Mesenchymal stem cell (in vitro differentiated cells and primary cell): ENCODE data around the gene TREM2.

Experiments
- DNase-seq: peaks from one replicate; pipeline ENCODE4 v3.0.0-alpha.2; 2013
- H2AFZ ChIP-seq: one replicate; pipeline ENCODE4 v1.6.1; 2013; ENCODE audit warnings: low read depth, mild to moderate bottlenecking, control low read depth, inconsistent platforms, low read length, moderate library complexity
- H2AK5ac ChIP-seq: 2 replicates; pipeline ENCODE4 v1.6.1; 2013; ENCODE audit warnings: low read length, moderate library complexity, mild to moderate bottlenecking, inconsistent platforms; ENCODE audit not compliant: severe bottlenecking
- H2BK120ac ChIP-seq: one replicate; pipeline ENCODE4 v1.6.1; 2013; ENCODE audit warnings: low read depth, mild to moderate bottlenecking, inconsistent platforms, low read length, moderate library complexity
- H2BK12ac ChIP-seq, 2 experiments: one replicate each; pipeline ENCODE4 v1.6.1; 2013; ENCODE audit warnings: inconsistent platforms in 2 of 2, low read length in 2 of 2, mild to moderate bottlenecking in 2 of 2, moderate library complexity in 2 of 2, control low read depth in 1 of 2
- H2BK15ac ChIP-seq: one replicate; pipeline ENCODE4 v1.6.1; 2013; ENCODE audit warnings: mild to moderate bottlenecking, low read depth, inconsistent platforms; ENCODE audit not compliant: poor library complexity, severe bottlenecking
- H2BK5ac ChIP-seq: 2 replicates; pipeline ENCODE4 v1.6.1; 2013; ENCODE audit warnings: low read depth, mild to moderate bottlenecking, low read length, control low read depth, inconsistent platforms; ENCODE audit not compliant: poor library complexity, severe bottlenecking
- H3K14ac ChIP-seq, 2 experiments: one replicate each; pipeline ENCODE4 v1.6.1; 2013; ENCODE audit warnings: inconsistent platforms in 2 of 2, low read length in 2 of 2, control low read depth in 1 of 2, mild to moderate bottlenecking in 1 of 2, moderate library complexity in 1 of 2
- H3K18ac ChIP-seq, 2 experiments: one replicate each; pipeline ENCODE4 v1.6.1; 2013; ENCODE audit warnings: inconsistent platforms in 2 of 2, low read length in 2 of 2, control low read depth in 1 of 2, low read depth in 1 of 2, mild to moderate bottlenecking in 1 of 2
- H3K23ac ChIP-seq, 2 experiments: one replicate each; pipeline ENCODE4 v1.6.1; 2013; ENCODE audit warnings: inconsistent platforms in 2 of 2, low read length in 2 of 2, mild to moderate bottlenecking in 2 of 2, moderate library complexity in 2 of 2, control low read depth in 1 of 2
- H3K27ac ChIP-seq: 2 replicates; pipeline ENCODE4 v1.5.1; 2013; ENCODE audit warnings: mild to moderate bottlenecking, moderate library complexity, low read length, control low read depth, inconsistent platforms; ENCODE audit not compliant: poor library complexity, severe bottlenecking
- H3K27me3 ChIP-seq, 2 experiments: 2 replicates each; pipeline versions ENCODE4 v1.6.1 to v1.7.0; 2013; ENCODE audit warnings: low read length in 2 of 2, mild to moderate bottlenecking in 2 of 2, moderate library complexity in 2 of 2, control low read depth in 1 of 2, inconsistent platforms in 1 of 2; ENCODE audit not compliant: control insufficient read depth in 1 of 2, insufficient read depth in 1 of 2
- H3K36me3 ChIP-seq, 2 experiments: 2 replicates each; pipeline versions ENCODE4 v1.6.1 to v1.7.0; 2013; ENCODE audit warnings: low read length in 2 of 2, control low read depth in 1 of 2, inconsistent platforms in 1 of 2, low read depth in 1 of 2, mild to moderate bottlenecking in 1 of 2; ENCODE audit not compliant: insufficient read depth in 2 of 2, control insufficient read depth in 1 of 2
- H3K4ac ChIP-seq, 2 experiments: one replicate each; pipeline ENCODE4 v1.6.1; 2013; ENCODE audit warnings: inconsistent platforms in 2 of 2, low read length in 2 of 2, mild to moderate bottlenecking in 2 of 2, moderate library complexity in 2 of 2, control low read depth in 1 of 2, low read depth in 1 of 2
- H3K4me1 ChIP-seq: 2 replicates; pipeline ENCODE4 v1.6.1; 2013; ENCODE audit warnings: low read depth, low read length, control low read depth; ENCODE audit not compliant: control insufficient read depth, insufficient read depth
- H3K4me2 ChIP-seq: 2 replicates; pipeline ENCODE4 v1.6.1; 2013; ENCODE audit warnings: low read length, mild to moderate bottlenecking, inconsistent platforms; ENCODE audit not compliant: poor library complexity, severe bottlenecking
- H3K4me3 ChIP-seq, 2 experiments: 2 replicates each; pipeline versions ENCODE4 v1.5.1 to v1.7.0; 2013; ENCODE audit warnings: low read length in 2 of 2, mild to moderate bottlenecking in 2 of 2, control low read depth in 1 of 2, low read depth in 1 of 2; ENCODE audit not compliant: insufficient read depth in 1 of 2
- H3K79me1 ChIP-seq: replicated peaks from 2 replicates; pipeline ENCODE4 v1.6.1; 2013; ENCODE audit warnings: mild to moderate bottlenecking, control low read depth, low read length, inconsistent platforms; ENCODE audit not compliant: poor library complexity, severe bottlenecking
- H3K9ac ChIP-seq: 2 replicates; pipeline ENCODE4 v1.7.0; 2013; ENCODE audit warnings: mild to moderate bottlenecking, low read length, moderate library complexity
- H3K9me3 ChIP-seq: 2 replicates; pipeline ENCODE4 v1.7.0; 2013; ENCODE audit warnings: mild to moderate bottlenecking, low read length; ENCODE audit not compliant: control insufficient read depth
- H4K8ac ChIP-seq: one replicate; pipeline ENCODE4 v1.6.1; 2013; ENCODE audit warnings: inconsistent platforms, mild to moderate bottlenecking, low read length, moderate library complexity
- H4K91ac ChIP-seq: one replicate; pipeline ENCODE4 v1.6.1; 2013; ENCODE audit warnings: mild to moderate bottlenecking, low read length, inconsistent platforms
- WGBS: methylation state at CpG from one replicate; pipeline ENCODE4 v1.1.7; 2013; ENCODE audit warnings: mixed read lengths; 5-methylcytosine and 5-hydroxymethylcytosine counted together

TREM2 gene

DNA sequence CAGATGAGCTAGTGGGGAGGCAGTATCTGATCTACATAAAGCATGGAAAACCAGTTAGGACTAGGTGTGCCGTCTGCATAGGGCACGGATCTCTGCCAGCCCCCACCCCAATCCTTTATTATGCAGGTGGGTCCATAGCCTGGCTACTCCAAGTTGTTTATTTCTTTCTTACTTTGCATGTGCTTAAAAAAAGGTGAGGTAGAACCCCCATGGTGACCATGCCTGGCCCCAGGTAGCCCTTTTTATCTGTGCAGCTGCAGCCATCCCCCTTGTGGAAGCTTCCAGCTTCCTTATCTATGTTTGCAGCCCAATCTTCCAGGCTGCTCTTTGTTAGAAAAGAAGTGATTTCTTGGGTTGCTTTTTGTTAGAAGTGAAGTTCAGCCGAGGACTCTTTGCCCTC lies 9.0 kb upstream of the TREM2 start:
- no CpG with 5 or more reads among the region's 3 CpGs for WGBS
- Histone ChIP-seq H3K4me2 (no peak overlapping the region), H3K4me3 (no peak overlapping the region), H2BK15ac (no peak overlapping the region), H3K9me3 (no peaks in the 10 kb centered on the region), H3K4me1 (no peaks in the 10 kb centered on the region), H2BK120ac (no peak overlapping the region), H3K23ac (no peak overlapping the region), H3K4ac (no peak overlapping the region), H4K8ac (no peak overlapping the region), H2AK5ac (no peak overlapping the region), H3K9ac (no peak overlapping the region), H2BK12ac (no peak overlapping the region), H3K27me3 (peaks cover 11 to 17% of the 10 kb centered on the region in 2 experiments), H3K79me1 (no peaks in the 10 kb centered on the region), H3K18ac (no peak overlapping the region), H2AFZ (no peak overlapping the region), H2BK5ac (no peak overlapping the region), H3K14ac (no peak overlapping the region), H3K36me3 (no peaks in the 10 kb centered on the region), H4K91ac (no peak overlapping the region), H3K27ac (no peak overlapping the region)
- no peak for DNase-seq

DNA sequence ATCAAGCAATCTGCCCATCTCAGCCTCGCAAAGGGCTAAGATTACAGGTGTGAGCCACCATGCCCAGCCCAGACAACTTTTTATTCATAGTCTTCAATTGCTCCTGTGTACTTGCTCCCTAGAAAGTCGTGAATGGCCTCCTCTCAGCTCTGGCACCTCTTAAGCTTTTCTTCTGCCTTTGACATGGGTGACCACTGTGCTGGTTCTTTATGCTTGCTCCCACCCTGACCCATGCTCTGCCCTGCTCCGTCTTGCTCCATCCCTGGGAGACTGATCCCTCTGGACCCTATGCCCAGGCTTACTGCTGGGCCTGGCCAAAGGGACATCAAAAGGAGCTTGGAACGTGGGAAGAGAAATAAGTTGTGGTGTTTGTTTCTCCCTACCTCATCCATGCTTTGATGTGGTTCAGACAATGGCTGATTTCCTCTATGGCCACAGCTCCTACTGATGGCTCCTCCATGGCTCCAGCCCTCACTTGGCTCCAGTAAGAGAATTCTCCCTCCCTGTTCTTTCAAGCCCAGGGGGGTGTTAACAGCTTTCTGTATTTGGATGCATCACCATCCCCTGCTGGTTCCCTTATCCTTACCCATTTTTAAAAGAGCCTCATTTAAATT lies 7.7 kb upstream of the TREM2 start:
- H3K9ac ChIP-seq, result no peak overlapping the region
- no peaks in the 10 kb centered on the region for H3K4me1 ChIP-seq
- H3K4me2 ChIP-seq, result no peak overlapping the region
- no peaks in the 10 kb centered on the region for H3K9me3 ChIP-seq
- H3K36me3 ChIP-seq, result no peaks in the 10 kb centered on the region
- H3K14ac ChIP-seq, result no peak overlapping the region
- peaks cover 0 to 6% of the 10 kb centered on the region in 2 experiments for H3K27me3 ChIP-seq
- no peak overlapping the region for H2BK5ac ChIP-seq
- WGBS, result 67% methylated on average over 4 of the region's 4 CpGs
- no peak overlapping the region for H4K8ac ChIP-seq
- H3K4me3 ChIP-seq, result no peak overlapping the region
- no peak overlapping the region for H2BK120ac ChIP-seq
- H2AFZ ChIP-seq, result no peak overlapping the region
- no peak overlapping the region for H2BK15ac ChIP-seq
- no peak overlapping the region for H4K91ac ChIP-seq
- H3K23ac ChIP-seq, result no peak overlapping the region
- no peak overlapping the region for H2AK5ac ChIP-seq
- DNase-seq, result no peak
- H3K18ac ChIP-seq, result no peak overlapping the region
- no peak overlapping the region for H3K27ac ChIP-seq
- H2BK12ac ChIP-seq, result no peak overlapping the region
- H3K79me1 ChIP-seq, result no peaks in the 10 kb centered on the region
- H3K4ac ChIP-seq, result no peak overlapping the region

DNA sequence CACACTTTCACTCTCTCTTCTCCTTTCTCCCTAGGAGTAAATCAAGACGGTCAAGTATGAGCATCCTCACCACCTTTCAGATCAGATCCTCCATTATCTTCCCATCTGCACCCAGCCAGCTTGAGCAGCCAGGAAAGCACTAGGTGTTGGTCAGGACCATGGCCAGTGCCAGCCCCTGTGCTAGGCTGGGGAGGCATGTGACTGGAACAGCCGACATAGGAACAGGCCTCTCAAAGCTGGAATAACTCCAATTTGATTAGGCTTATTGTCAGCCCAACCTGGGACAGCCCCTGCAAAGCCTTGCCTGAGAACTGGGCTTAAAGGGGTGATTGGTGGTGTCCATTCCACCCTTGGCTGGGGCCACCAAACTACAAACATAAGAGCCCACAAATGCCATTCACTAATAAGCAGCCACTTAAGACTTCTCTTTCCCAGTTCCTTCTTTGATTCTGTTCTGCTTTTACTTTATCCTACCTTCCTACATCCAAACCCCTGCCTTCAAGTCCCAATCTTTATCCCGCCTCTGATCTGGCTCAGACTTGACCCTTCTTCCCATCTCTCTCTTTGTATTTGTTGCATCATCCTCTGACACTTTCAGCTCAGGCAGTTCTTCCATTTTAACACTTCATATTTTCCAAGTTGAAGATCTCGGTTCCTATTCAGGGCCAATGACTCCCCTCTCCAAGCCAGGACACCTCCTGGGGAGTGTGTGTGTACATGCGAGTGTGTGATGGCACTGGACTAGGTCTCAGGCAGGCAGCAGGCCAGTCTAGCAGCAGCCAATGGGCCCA lies 4.5 kb upstream of the TREM2 start:
- WGBS, result 82% methylated on average over 4 of the region's 5 CpGs
- H3K9me3 ChIP-seq, result no peaks in the 10 kb centered on the region
- H3K18ac ChIP-seq, result no peak overlapping the region
- no peak overlapping the region for H3K4me3 ChIP-seq
- no peak overlapping the region for H3K23ac ChIP-seq
- no peak overlapping the region for H3K4ac ChIP-seq
- H3K79me1 ChIP-seq, result no peaks in the 10 kb centered on the region
- no peaks in the 10 kb centered on the region for H3K4me1 ChIP-seq
- H3K4me2 ChIP-seq, result no peak overlapping the region
- H2BK120ac ChIP-seq, result no peak overlapping the region
- H2BK5ac ChIP-seq, result no peak overlapping the region
- peak; percentile 35 for DNase-seq
- H3K9ac ChIP-seq, result no peak overlapping the region
- peaks cover 10% of the 10 kb centered on the region in 2 experiments for H3K27me3 ChIP-seq
- H3K36me3 ChIP-seq, result no peaks in the 10 kb centered on the region
- no peak overlapping the region for H2AK5ac ChIP-seq
- H3K27ac ChIP-seq, result no peak overlapping the region
- H4K91ac ChIP-seq, result no peak overlapping the region
- H2BK12ac ChIP-seq, result no peak overlapping the region
- no peak overlapping the region for H3K14ac ChIP-seq
- H2AFZ ChIP-seq, result no peak overlapping the region
- H2BK15ac ChIP-seq, result no peak overlapping the region
- H4K8ac ChIP-seq, result no peak overlapping the region

- Histone ChIP-seq H3K4me1 (peaks cover 2% of the 10 kb centered on the region), H4K91ac (no peak overlapping the region), H3K4ac (no peak overlapping the region), H3K79me1 (no peaks in the 10 kb centered on the region), H2BK120ac (no peak overlapping the region), H3K23ac (no peak overlapping the region), H4K8ac (no peak overlapping the region), H3K14ac (no peak overlapping the region), H3K9me3 (no peaks in the 10 kb centered on the region), H3K27ac (no peak overlapping the region), H2AFZ (no peak overlapping the region), H3K9ac (no peak overlapping the region), H3K18ac (no peak overlapping the region), H2AK5ac (no peak overlapping the region), H3K4me3 (no peak overlapping the region), H3K27me3 (peaks cover 14 to 18% of the 10 kb centered on the region in 2 experiments), H3K4me2 (no peak overlapping the region), H3K36me3 (no peaks in the 10 kb centered on the region), H2BK12ac (no peak overlapping the region), H2BK5ac (no peak overlapping the region), H2BK15ac (no peak overlapping the region)
- no peak for DNase-seq
- 91% methylated on average over 1 of the region's 4 CpGs for WGBS
Observed at GRCh38 chr6:41164551-41165120, 1.7 kb upstream of the TREM2 start.
